ENCODE measurements around the gene MAPKBP1. TPM values are rescaled to one million over a fixed set of nuclear protein-coding genes. Genes with fewer than 3 reads are reported as not detected.

Gene MAPKBP1
- total and polyA plus RNA-seq, 2 of the 8 experiments (the other 6 are each of a cell fraction or from before 2014, with no cell fraction given): 4.3 to 11.3 TPM

- Histone ChIP-seq H4K20me1 (replicated peaks in 1 of 2; ENCODE audit: control insufficient read depth in 1 of 2, insufficient read depth in 2 of 2, low read length in 2 of 2) (peaks cover 0 to 2% of the 10 kb centered on the region in 2 experiments), H3K79me2 (ENCODE audit: control insufficient read depth in 1 of 2, insufficient read depth in 2 of 2, low read length in 2 of 2) (no peaks in the 10 kb centered on the region), H2AK5ac (ENCODE audit: low read depth, low read length) (no peak overlapping the region), H3K56ac (replicated peaks; ENCODE audit: insufficient read length, low read depth, low read length) (no peak overlapping the region), H3K27ac (ENCODE audit: low read depth, low read length) (no peak overlapping the region), H3K9me3 (ENCODE audit: insufficient read depth in 2 of 2, low read depth in 1 of 2, low read length in 1 of 2) (no peaks in the 10 kb centered on the region), H3K4me3 (ENCODE audit: extremely low read depth in 1 of 4, insufficient read depth in 2 of 4, low read depth in 3 of 4, low read length in 4 of 4) (no peak overlapping the region), H2BK12ac (ENCODE audit: low read depth, low read length) (no peak overlapping the region), H3K27me3 (replicated peaks in 1 of 4; ENCODE audit: control insufficient read depth in 3 of 4, extremely low read depth in 1 of 4, insufficient read depth in 3 of 4, low read length in 3 of 4) (no peaks in the 10 kb centered on the region), H3K79me1 (ENCODE audit: low read depth, low read length) (no peaks in the 10 kb centered on the region), H2BK5ac (ENCODE audit: low read depth, low read length) (no peak overlapping the region), H3K23me2 (ENCODE audit: low read depth, low read length) (no peaks in the 10 kb centered on the region), H4K91ac (replicated peaks; ENCODE audit: insufficient read length, low read length) (no peak overlapping the region), H2BK20ac (ENCODE audit: low read length) (no peak overlapping the region), H3K14ac (ENCODE audit: insufficient read length) (no peak overlapping the region), H3K23ac (ENCODE audit: insufficient read length) (no peak overlapping the region), H2BK120ac (replicated peaks; ENCODE audit: low read depth, low read length) (no peak overlapping the region), H3K18ac (ENCODE audit: extremely low read depth, low read length) (no peak overlapping the region), H4K8ac (ENCODE audit: extremely low read depth, insufficient read depth, low read length) (no peak overlapping the region), H3K4me1 (replicated peaks in 1 of 4; ENCODE audit: control insufficient read depth in 3 of 4, insufficient read depth in 4 of 4, low read length in 3 of 4) (peaks cover 0 to 4% (median 2%) of the 10 kb centered on the region in 4 experiments; a peak in 4 of 7 replicates), H4K5ac (ENCODE audit: insufficient read length, low read depth, low read length) (no peak overlapping the region), H3K4me2 (ENCODE audit: insufficient read depth in 1 of 2, low read depth in 2 of 2, low read length in 2 of 2) (no peak overlapping the region), H2AFZ (ENCODE audit: low read length) (no peak overlapping the region), H2BK15ac (ENCODE audit: low read length) (no peak overlapping the region), H3K9ac (replicated peaks in 1 of 4; ENCODE audit: extremely low read depth in 1 of 4, low read depth in 3 of 4, low read length in 3 of 4) (no peak overlapping the region), H3K4ac (replicated peaks; ENCODE audit: insufficient read length, low read depth, low read length) (no peak overlapping the region), H3K36me3 (ENCODE audit: control insufficient read depth in 2 of 4, insufficient read depth in 4 of 4, low read length in 3 of 4) (no peaks in the 10 kb centered on the region)
- ChIA-PET POLR2A (ENCODE audit: partially characterized antibody) (no interaction called here), CTCF (ENCODE audit: partially characterized antibody) (interaction anchor here (0.7 to 13.7 kb wide), 7 partner anchors 9 to 336 kb away, joined by 3 to 283 read pairs (median 4); partner anchors contain the start of gene MAPKBP1)
- TF ChIP-seq POLR2AphosphoS5 (IDR thresholded peaks at IDR 0.05; ENCODE audit: low read depth, low read length) (no peak), ATF3 (IDR thresholded peaks at IDR 0.05; ENCODE audit: insufficient read depth, low read depth, low read length) (no peak), EGR1 (IDR thresholded peaks at IDR 0.05; ENCODE audit: borderline replicate concordance, low read depth, low read length) (no peak), SP1 (IDR thresholded peaks at IDR 0.05; ENCODE audit: low read depth, low read length) (no peak), USF2 (IDR thresholded peaks at IDR 0.05; ENCODE audit: low read length) (no peak), TAF7 (optimal IDR thresholded peaks at IDR 0.05; ENCODE audit: borderline replicate concordance, low read depth, low read length) (no peak), RFX5 (IDR thresholded peaks at IDR 0.05; ENCODE audit: borderline replicate concordance, low read depth, low read length) (no peak), MAFK (IDR thresholded peaks at IDR 0.05; ENCODE audit: low read depth, low read length) (no peak)
- 98% methylated on average over 3 of the region's 3 CpGs; no CpG with 5 or more reads in 1 of the 2 experiments for WGBS, 2 experiments (ENCODE audit: extremely low coverage in 1 of 2, insufficient coverage in 1 of 2, insufficient read length in 1 of 2, insufficient replicate concordance in 2 of 2, low coverage in 1 of 2, low lambda C conversion rate in 2 of 2, missing lambda C conversion rate in 1 of 2)
- no peak for DNase-seq (ENCODE audit: low read depth in 1 of 2, low spot score in 2 of 2)
- no peak for FAIRE-seq
Measured at GRCh38 chr15:41801850-41802455, 27.7 kb downstream of the MAPKBP1 start.

Data from H1 (cell line).